Body of pancreas (tissue), 4 donors: ENCODE data around the gene MERTK. TPM values are rescaled to one million over a fixed set of nuclear protein-coding genes. Genes with fewer than 3 reads are reported as not detected.

Experiments used
- ATAC-seq: fragments of 150-250 bp; one replicate; pipeline ENCODE4 v1.9.1; 2016
- DNase-seq, 4 donors: peaks; one replicate each; pipeline ENCODE4 v3.0.0-alpha.2; 2019
- H3K27ac ChIP-seq, 4 donors: fragments of 200-600 bp; sonication (generic); 1 replicate in 3 of 4; 2 replicates in 1 of 4; pipeline versions ENCODE4 v1.5.1 to v1.6.1; 2016 to 2019; ENCODE audit warnings: mild to moderate bottlenecking in 1 of 4, mixed read lengths in 1 of 4, moderate library complexity in 1 of 4
- H3K27me3 ChIP-seq, 2 donors: fragments of 200-600 bp; sonication (generic); one replicate each; pipeline ENCODE4 v1.6.0; 2016; ENCODE audit warnings: mild to moderate bottlenecking in 1 of 2
- H3K36me3 ChIP-seq, 2 donors: fragments of 200-600 bp; sonication (generic); replicated peaks in 1 of 2; 2 replicates each; pipeline ENCODE4 v1.5.1; 2016; ENCODE audit warnings: low read depth in 2 of 2; ENCODE audit not compliant: insufficient read depth in 1 of 2
- H3K4me1 ChIP-seq: fragments of 200-600 bp; sonication (generic); one replicate; pipeline ENCODE4 v1.6.0; 2016
- H3K4me3 ChIP-seq, 2 donors: fragments of 200-600 bp; sonication (generic); 1 replicate in 1 of 2; 2 replicates in 1 of 2; pipeline ENCODE4 v1.5.1; 2016 to 2019
- H3K9me3 ChIP-seq, 3 donors: fragments of 200-600 bp; sonication (generic); 1 replicate in 2 of 3; 2 replicates in 1 of 3; pipeline ENCODE4 v1.5.1; 2016
- POLR2A ChIP-seq, 3 donors: fragments of 450-650 bp; IDR thresholded peaks; one replicate each; pipeline ENCODE4 v1.6.1; 2016; ENCODE audit warnings: antibody characterized with exemption in 3 of 3, mild to moderate bottlenecking in 2 of 3
- WGBS, 2 donors: methylation state at CpG; one replicate each; pipeline ENCODE4 v1.1.5; 2017; 5-methylcytosine and 5-hydroxymethylcytosine counted together
- intact Hi-C: fragments of 100-400 bp; cut with DNase I; formaldehyde crosslinking; loops from one replicate; pipeline ENCODE4 v1.15.1; 2023
- total RNA-seq, 2 donors: library from RNA; depleted of rRNA; stranded (reverse); fragments of >200 nt; gene quantifications; one replicate each; pipeline ENCODE4 v1.1.0, GENCODE V29; 2016
- TF ChIP-seq, protein P1 (sequence below), 7 experiments: fragments of 450-650 bp in 4 of 7; fragments of 200-600 bp in 3 of 7; sonication (generic) in 3 of 7; IDR thresholded peaks; one replicate each; pipeline ENCODE4 v1.5.1; 2016 to 2019; ENCODE audit warnings: antibody characterized with exemption in 7 of 7

Gene MERTK
- total RNA-seq, 2 donors from 2014 or later: 7.9 to 9.6 TPM

DNA sequence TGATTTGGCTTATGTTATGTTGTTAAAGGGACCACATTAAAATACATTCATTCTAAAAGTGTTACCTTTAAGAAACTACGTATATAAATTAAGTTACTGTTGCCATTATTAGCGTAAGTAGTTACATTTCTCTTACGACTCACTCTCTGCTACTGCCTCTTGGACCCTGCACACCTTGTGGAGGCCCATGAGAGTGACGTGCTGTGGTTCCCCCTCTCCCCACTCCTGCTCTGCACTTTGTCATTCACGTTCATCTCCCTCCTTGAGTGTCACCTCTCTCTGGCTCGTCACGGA lies 830 bp upstream of the MERTK start:
- H3K36me3 ChIP-seq: no peaks in the 10 kb centered on the region
- no peak for DNase-seq
- peaks cover 27% of the 10 kb centered on the region for H3K4me1 ChIP-seq
- H3K27ac ChIP-seq: peak overlapping the region; percentile 75 to 87 (median 78)
- no peaks in the 10 kb centered on the region for H3K27me3 ChIP-seq
- WGBS, 2 donors: 12% methylated on average over 7 of the region's 7 CpGs
- H3K9me3 ChIP-seq: no peaks in the 10 kb centered on the region
- peak overlapping the region; percentile 78 to 88 for H3K4me3 ChIP-seq
- no peak for ATAC-seq
- TF ChIP-seq POLR2A (IDR thresholded peaks at IDR 0.05): no peak
- TF ChIP-seq, protein P1, sequence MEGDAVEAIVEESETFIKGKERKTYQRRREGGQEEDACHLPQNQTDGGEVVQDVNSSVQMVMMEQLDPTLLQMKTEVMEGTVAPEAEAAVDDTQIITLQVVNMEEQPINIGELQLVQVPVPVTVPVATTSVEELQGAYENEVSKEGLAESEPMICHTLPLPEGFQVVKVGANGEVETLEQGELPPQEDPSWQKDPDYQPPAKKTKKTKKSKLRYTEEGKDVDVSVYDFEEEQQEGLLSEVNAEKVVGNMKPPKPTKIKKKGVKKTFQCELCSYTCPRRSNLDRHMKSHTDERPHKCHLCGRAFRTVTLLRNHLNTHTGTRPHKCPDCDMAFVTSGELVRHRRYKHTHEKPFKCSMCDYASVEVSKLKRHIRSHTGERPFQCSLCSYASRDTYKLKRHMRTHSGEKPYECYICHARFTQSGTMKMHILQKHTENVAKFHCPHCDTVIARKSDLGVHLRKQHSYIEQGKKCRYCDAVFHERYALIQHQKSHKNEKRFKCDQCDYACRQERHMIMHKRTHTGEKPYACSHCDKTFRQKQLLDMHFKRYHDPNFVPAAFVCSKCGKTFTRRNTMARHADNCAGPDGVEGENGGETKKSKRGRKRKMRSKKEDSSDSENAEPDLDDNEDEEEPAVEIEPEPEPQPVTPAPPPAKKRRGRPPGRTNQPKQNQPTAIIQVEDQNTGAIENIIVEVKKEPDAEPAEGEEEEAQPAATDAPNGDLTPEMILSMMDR (IDR thresholded peaks at IDR 0.05): no peak
- intact Hi-C loops: loop anchor here (5.0 kb wide), 1 partner anchor 145 kb away; no protein-coding TSS in a partner anchor

DNA sequence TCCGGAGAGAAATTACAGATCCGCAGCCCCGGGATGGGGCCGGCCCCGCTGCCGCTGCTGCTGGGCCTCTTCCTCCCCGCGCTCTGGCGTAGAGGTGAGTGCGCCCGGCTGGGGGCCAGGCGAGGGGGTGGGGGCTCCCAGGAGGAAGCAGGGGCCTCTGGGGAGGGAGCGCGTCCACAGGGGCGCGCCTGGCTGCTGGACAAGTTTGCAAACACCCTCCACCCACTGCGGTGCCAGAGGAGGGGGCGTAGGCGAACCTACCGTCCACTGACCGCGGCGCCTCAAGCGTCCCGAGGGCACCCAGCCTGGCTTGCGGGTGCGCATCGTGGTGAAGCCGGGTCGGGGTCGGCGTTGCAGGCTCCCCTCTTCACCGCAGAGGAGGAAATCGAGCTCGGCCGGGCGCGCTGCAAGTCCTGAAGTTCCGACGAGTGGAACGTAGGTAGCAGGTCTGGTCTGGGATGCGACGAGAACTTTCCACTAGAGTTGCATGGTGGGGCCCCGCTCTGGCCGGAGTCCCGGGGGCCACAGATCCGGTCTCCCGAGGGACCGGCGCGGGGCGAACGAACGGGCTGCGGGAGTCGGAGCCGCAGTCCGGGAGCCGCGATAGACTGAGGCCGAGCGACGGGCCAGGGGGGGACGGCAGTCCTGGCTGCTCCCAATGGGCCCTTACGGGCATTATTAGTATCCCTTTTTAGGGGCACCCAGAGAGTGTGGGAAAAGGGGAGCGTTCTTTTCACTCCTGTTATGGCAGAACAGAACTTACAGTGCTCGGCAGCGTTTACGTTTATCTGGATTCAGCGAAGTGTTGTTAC lies 502 bp downstream of the MERTK start:
- ATAC-seq (peak; percentile 10), DNase-seq (peak; percentile 27 to 46 (median 36))
- Histone ChIP-seq H3K36me3 (no peaks in the 10 kb centered on the region), H3K4me3 (peak overlapping the region; percentile 78 to 88), H3K4me1 (peaks cover 35% of the 10 kb centered on the region), H3K9me3 (no peaks in the 10 kb centered on the region), H3K27me3 (no peaks in the 10 kb centered on the region), H3K27ac (peak overlapping the region in 3 of 4 donors; percentile 78 to 87 (median 79))
- WGBS, 2 donors: 0 to 1% methylated on average over 27 to 69 of the region's 70 CpGs
- TF ChIP-seq, protein P1 (IDR thresholded peaks at IDR 0.05): peak in 1 of 7 experiments; percentile 9
- TF ChIP-seq POLR2A (IDR thresholded peaks at IDR 0.05): no peak
- intact Hi-C loops: loop anchor here (5.0 kb wide), 1 partner anchor 143 kb away; no protein-coding TSS in a partner anchor

DNA sequence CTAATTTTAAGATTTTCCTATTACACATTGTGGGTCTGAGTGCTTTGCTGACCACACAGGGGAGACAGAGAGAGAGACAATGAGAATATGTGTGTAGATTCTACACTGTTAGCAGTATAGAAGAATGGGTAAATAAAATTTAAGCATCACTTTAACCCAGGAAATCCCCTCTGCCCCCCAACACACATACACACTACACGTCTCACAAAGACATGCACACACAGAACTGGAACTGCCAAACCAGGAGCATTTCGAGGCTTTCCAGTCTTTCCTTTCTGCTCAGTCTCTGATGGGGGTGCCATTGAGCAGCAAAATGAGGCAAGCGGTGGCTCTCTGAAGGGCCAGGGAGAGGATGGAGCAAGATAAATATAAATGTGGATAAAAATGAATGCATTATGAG lies 2.5 kb downstream of the MERTK start:
- no peaks in the 10 kb centered on the region for H3K36me3 ChIP-seq
- DNase-seq (peak; percentile 31 to 53 (median 42)), ATAC-seq (no peak)
- no peaks in the 10 kb centered on the region for H3K9me3 ChIP-seq
- intact Hi-C loops: no loop called here
- TF ChIP-seq, protein P1 (IDR thresholded peaks at IDR 0.05): peak in 6 of 7 experiments; percentile 12 to 46 (median 27)
- TF ChIP-seq POLR2A (IDR thresholded peaks at IDR 0.05): no peak
- no peaks in the 10 kb centered on the region for H3K27me3 ChIP-seq
- 12 to 31% methylated on average over 3 of the region's 3 CpGs for WGBS, 2 donors
- H3K4me1 ChIP-seq: peaks cover 48% of the 10 kb centered on the region
- H3K4me3 ChIP-seq: no peak overlapping the region
- no peak overlapping the region for H3K27ac ChIP-seq

DNA sequence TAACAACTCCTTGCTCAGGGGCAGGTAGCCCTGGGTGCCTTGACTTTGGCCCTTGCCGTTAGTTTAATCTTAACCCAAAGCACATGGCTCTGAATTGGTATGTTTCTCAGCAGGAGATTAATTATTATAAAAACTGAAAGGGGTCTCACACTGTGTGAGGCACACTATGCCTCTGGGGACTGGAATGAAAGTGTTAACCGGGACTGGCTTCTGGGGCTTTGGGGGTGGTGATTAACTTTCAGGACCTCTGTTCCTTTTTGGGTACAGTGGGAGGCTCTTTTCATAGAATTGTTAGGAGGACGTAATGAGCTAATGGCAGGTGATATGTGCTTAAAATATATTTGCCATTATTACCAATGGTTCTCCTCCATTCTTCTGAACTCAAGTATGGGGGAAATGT lies 5.1 kb downstream of the MERTK start:
- Histone ChIP-seq H3K36me3 (no peaks in the 10 kb centered on the region), H3K9me3 (no peaks in the 10 kb centered on the region), H3K27me3 (no peaks in the 10 kb centered on the region), H3K27ac (no peak overlapping the region), H3K4me1 (peaks cover 50% of the 10 kb centered on the region), H3K4me3 (no peak overlapping the region)
- 67 to 69% methylated on average over 3 of the region's 3 CpGs for WGBS, 2 donors
- DNase-seq: no peak
- no peak for ATAC-seq
- intact Hi-C loops: no loop called here
- TF ChIP-seq POLR2A (IDR thresholded peaks at IDR 0.05): no peak
- TF ChIP-seq, protein P1 (IDR thresholded peaks at IDR 0.05): no peak
